HG03439 (cell line): ENCODE measurements around the gene TMPRSS15.

Source experiments
- ATAC-seq: cut with Tn5 transposase; IDR thresholded peaks from one replicate; pipeline ENCODE4 v1.9.1; 2021; ENCODE audit warnings: mild to moderate bottlenecking, moderate library complexity; ENCODE audit not compliant: unreplicated experiment

Gene TMPRSS15

DNA sequence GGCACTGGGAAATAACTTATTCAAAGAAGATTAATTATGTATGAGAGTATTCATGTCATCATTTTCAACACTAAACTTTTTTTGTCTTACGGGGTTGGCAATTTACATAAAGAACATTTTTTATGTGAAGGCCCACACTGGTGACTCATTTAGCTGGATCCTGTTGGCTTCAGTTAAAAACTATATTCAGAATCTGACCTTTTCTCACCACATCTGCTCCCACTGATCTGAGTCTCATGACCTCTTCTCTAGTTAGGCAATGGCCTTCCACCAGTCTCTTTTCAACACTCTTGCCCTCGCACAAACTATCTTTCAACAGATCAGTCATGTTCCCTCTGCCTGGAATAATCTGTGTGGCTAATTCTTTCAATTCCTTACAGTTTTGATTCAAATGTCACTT, 53.4 kb downstream of the TMPRSS15 start:
- no peak for ATAC-seq

DNA sequence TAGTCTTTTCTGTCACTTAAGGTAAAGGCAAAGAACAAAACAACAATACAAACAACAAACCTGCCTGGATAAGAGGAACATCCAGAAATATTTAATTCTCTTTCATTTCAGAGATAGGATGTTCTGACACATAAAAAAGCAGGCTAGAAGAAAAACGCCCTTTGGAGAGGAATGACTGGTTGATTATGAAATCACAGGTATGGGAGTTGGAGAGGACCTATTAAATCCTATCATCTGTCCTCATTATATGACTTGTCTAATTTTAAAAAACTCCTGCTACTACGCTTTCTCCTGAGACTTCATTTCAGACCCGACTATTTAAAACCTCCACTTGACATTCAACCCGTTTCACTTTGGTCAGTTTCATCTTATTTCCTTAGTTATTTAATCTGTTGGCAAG, 54.1 kb downstream of the TMPRSS15 start:
- ATAC-seq = no peak

DNA sequence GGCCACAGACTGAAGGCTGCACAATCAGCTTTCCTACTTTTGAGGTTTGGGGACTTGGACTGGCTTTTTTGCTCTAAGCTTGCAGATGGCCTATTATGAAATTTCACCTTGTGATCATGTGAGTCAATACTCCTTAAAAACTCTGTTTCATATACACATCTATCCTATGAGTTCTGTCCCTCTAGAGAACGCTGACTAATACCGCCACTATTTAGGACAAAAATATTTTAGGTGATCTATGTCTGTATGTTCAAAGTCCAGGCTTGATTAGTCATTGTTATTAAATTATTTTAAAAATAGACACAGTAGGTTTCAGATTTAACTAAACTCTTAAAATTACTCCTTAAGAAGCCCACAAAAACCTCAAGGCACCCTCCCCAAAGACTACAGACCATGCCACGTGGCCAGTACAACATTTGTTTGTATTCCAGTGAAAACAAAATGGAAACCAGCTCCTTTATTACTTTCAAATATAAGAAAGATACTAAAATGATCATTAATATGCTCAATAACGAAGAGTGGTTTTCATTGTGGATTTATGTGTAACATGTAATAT, 63.1 kb downstream of the TMPRSS15 start:
- no peak for ATAC-seq

DNA sequence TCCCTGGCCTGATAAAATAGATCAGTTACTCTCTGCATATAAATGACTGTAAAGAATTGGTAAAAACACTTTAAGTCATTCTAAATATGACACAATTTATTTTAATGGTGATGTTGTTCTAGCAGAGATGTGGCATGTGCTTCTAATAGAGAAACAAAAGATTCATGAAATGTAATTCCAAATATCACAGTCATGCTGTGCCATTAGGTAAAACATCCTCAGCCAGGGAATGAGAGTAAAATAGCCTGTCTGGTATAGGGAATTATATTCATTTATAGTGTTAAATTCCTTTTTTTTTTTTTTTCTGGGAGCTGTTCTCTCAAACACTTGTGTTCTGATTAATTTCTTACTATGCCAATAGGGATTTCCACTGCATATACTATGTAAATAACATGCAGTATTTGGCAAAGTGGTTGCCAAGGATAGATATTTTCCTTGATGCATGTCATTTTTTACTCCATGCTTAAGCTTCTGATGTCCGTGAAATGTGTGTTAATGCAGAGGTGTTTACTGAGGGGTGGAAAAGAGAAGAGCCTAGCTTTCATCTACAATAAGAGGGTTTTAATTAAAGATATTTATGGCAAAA, 67.8 kb downstream of the TMPRSS15 start:
- ATAC-seq = no peak

DNA sequence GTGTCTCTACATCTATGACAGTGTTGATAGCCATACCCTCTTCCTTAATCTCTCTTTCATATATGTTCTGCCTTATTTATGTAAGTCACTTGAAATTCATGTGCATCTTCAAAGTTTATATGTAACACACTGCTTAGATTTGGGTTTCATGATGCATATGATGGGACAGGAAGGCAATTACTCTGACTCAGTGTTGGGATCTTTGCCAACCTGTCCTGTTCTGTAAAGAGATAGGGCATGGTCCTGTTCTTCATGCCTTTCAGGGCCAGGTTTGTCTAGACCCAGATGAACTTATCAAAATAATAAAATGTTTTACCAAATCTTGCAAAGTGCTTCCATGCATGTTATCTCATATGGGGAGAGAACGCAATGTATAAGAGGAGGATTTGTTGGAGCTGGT, 69.5 kb downstream of the TMPRSS15 start:
- ATAC-seq = no peak

DNA sequence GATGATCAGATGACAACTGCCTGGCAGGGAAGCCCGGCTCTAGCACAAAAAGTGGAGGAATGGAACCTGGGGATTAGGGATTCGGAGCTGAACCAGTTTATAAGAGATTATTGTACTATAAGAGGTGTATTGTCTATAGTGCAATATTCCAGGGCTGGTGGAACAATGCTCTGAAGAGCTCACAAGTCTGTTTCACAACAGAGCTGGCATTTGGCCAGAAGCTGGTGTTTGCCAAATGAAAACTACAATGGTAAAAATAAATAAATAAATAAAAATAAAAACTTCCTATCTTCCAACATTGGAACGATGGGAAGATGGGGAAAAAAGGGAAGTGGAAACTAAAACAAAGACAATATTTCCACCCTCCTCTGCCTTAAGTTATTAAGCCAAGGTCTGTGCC, 85.4 kb downstream of the TMPRSS15 start:
- ATAC-seq = no peak

DNA sequence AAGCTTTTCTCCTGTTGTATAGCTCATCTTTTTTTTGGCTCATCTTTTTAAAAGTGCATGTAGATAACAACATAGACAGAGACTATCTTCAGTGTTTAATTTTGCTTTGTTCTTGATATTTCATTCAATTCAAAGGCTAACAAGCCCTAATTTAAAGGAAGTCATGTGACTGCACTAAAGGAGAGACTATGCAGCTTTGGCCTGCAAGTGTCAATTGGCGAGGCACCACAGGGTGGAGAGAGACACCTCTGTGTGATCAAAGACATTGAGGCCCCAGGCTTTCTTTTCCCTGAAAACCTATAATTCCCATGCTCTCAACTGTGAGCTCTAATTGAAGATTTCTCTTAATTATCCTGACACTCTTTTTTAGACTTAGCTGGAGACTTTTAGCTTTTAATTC, 105.4 kb downstream of the TMPRSS15 start:
- no peak for ATAC-seq

DNA sequence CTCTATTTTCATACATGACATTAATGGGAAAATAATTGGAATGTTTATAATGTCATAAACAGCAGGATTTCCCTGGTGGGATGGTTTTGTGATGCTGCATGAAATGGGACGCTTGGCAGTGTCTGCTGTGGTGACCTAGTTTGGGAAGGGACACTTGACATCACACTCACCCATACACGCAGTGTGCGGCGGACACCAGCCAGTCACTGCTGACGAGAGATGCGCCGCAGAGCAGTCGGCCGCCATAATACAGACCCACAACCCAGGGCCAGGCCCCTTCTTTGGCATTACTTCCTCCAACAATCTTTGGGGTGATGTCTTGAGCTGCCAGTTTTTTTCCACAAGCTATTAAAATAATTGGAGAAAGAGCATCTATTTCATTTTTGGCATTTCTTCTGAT, 109.5 kb downstream of the TMPRSS15 start:
- no peak for ATAC-seq

DNA sequence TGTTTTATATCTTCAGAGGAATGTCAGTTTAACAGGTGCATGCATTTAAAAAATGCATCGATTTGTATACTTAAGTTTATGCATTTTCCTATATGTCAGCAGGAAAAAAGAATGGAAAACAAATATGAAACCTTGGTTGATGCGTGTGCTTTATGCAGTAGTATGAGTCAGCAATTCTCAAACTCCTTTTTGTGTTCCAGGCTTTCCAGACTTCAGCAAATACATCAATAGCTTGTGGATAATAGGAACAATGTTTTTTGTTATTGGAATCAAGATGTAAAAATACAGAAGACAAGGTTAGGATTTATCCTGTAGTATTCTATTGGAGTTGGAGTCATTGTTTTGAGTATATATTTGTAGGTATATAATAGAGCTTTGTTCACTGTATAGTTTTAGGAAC, 113.7 kb downstream of the TMPRSS15 start:
- no peak for ATAC-seq

DNA sequence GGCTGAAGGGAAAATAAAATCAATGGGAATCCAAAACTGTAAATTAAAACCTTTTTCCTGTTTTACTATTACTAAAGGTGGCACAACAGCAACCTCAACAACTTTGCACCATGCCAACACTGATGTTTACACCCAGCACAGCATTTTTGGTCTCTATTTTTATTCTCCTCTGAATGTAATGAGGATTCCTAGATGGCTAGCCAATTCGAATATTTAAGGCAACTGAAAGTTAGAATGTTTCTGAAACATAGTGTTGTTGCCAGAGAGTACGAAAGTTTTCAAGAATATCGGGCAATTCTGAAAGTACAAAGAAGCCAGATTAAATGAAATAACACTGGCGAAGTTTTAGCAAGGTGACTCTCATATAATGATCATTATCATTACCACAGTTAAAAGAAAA, 118.2 kb downstream of the TMPRSS15 start:
- no peak for ATAC-seq

DNA sequence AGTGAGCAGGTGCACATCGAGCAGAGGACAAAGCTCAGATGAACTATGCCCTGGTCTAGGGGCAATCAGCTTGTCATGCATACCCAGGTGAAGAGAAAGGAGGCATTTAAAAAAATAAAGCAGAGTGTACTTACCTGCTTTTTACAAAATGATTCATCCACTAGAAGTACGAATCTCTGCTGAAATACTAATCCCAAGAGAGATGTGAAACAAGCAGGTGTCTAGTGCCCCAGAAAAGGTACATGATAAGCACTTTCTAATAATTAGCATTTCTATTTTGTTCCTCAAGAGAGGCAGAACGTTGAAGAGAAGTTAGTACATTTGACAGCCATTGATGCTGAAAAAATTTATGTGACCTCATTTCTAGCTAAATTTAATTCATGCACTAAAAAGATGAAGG, 127.8 kb downstream of the TMPRSS15 start:
- ATAC-seq = no peak

DNA sequence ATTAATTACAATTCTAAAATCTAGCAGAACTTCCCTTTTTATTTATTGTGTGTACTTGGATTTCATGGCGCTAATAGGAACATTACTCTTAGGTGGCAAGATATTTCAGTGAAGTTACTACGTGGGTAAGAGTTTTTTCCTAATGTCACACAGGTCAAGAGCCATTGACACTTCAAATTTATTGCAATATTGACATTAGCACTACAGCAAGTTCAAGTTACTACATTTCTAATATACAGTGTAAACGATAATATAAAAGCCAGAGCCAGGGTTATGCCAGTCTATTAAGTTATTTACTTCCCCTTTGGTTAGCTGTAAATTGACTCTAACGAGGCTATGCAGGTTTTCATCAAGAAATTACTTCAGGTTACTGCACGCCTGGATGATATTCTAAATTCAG, 129.2 kb downstream of the TMPRSS15 start:
- no peak for ATAC-seq

DNA sequence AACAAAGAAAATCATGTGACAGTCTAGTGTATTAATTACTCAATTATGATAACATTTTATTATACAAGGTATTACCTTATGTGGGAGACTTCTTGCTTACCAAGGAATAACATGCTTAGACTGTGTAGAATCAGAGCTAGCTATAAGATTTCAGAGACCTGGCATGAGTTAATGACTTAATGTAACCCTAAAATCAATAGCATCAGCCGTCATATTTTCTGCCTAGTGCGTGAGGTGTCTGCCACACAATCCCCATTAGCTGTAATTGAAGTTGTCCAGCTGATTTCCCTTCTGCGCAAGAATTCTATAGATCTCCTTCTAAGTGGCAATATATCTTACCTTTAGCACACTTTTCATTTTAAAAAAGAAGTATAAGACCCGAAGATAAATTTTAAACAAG, 130.2 kb downstream of the TMPRSS15 start:
- no peak for ATAC-seq

DNA sequence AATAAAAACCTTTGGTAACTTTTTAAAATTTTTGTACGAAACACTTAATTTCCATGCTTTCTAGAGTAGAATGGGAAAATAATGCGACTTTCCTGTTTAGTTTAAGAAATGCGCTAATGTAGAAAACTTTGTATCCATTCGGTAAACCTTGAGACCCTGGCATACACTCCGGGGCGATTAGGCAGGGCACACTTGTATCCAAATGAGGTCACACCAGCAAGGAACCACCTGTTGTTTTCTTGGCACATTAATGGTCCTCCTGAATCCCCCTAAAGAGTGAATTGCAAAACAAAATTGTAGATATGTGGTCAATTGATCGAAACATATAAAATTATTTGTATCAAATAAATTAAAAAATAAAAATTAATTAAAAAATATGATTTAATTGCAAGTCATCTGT, 133.7 kb downstream of the TMPRSS15 start:
- ATAC-seq = no peak

DNA sequence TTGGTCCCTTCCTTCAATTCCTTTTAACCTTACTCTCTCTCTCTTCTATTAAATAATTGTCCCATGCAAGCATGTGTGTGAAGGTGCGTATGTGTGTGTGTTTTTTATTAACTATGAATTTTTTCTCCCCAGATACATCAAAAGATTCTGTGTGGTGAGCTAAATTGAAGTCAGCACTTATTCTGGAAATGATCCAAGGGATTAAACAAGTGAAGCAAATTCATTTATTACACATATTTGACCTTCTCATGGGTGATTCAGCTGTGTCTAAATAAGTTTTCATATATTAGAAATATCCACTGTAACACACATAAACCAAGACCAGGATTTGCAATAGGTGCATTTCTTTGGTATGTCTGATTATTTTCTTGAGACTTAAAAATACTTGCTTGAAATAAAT, 134.7 kb downstream of the TMPRSS15 start:
- ATAC-seq = no peak

DNA sequence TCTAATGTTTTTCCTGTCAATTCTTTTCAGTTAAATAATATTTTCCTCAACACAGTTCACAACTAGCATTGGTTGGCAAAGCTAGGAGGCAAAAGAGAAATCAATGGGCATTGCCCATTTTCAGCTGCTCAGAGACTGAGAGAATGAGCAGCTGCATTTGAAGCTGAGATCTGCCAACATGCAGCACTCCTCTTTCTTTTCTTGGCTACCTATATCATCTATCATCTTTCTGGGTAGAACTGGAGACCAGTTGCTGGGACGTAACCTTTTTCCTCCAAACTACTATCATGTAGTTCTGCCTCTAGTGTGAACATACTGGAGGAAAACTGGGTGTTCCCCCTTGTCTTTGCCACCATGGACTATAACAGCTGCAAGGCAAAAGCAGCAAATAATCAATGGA, 136.1 kb downstream of the TMPRSS15 start:
- no peak for ATAC-seq

DNA sequence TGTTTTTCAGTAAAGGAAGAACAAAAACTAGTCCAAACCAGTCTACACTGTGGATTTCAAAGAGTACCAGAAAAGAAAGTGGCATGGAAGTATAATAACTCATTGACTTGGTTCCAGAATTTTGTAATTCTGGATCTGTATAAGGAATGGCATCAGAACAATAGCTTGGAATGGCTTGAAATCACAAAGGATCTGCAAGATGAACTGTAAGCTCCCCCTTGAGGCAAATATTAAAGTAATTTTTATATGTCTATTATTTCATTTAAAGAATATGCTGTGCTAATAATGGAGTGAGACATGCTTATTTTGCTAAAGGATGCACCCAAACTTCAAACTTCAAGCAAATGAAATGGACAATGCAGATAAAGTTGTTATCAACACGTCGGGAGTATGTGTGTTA, 137.6 kb downstream of the TMPRSS15 start:
- no peak for ATAC-seq

DNA sequence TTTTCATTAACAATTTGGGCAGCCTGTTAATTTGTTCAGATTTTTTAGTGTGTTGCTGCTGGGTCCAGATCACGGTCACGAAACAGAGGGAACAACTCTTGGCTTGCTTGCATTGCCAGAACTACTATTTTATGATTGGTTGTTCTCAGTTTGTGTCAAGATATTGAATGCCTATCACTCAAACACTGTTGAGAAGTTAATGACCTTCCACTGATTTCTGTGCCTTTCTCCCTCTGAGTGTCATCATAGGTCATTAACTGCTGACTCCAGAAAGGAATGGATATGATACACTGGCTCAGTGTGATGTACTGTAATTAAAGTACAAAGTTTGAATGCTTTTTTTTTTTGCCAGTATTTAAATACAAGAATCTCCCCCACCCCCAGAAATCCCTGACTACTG, 149.8 kb downstream of the TMPRSS15 start:
- ATAC-seq = no peak

DNA sequence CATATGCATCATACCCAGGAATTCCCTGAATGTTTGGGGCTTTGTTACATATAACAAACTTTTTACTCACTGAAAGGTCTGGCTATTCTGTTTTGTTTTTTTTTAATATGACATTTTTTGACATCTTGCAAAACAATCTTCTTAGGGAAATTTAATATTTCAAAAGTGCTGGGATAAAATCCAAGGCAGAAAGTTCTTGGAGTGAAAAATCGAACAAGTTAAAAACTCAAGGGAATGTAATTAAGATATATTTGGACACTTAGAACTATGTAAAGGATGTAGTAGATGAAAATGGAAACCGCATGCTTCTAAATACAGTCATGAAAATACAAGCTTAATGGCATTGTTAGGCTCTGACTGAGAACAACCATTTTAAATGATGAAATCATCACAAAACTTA, 150.4 kb downstream of the TMPRSS15 start:
- ATAC-seq = no peak

DNA sequence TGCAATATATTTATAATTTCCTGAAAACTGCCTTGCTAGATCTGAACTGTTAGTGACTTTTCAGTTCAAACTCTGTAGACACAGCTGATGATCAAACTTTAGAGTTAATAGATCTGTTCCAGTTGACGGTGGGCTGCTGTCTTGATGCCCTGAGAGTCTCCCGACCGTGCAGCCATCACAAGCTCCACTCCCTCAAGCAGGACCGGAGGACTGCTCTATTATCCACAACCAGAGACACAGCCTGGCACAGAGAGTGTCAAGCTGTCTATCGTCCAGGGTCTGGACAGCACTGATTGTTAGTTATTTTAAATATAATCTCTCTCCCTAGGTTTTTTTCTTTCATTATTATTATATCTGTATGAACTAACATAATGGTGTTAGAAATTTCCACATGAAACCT, 150.9 kb downstream of the TMPRSS15 start:
- no peak for ATAC-seq

DNA sequence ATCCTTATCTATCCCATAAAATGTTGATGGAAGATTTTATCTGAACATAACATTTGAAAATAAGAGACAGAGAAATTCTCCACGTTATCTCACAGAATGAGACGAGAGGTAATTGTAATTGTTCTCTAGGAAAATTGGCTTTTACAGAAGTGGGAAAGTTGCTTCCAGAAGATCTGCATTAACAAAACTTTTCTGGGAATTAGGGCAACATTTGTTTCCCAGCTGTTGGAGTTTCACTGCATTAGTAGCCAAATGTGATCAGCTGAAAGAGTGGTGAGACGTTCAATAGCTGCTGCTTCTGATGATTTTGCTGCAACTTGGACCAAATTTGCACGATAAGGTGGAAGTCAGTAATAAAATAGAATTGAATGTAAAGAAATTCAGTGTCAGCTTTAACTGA, 151.3 kb downstream of the TMPRSS15 start:
- ATAC-seq = no peak

DNA sequence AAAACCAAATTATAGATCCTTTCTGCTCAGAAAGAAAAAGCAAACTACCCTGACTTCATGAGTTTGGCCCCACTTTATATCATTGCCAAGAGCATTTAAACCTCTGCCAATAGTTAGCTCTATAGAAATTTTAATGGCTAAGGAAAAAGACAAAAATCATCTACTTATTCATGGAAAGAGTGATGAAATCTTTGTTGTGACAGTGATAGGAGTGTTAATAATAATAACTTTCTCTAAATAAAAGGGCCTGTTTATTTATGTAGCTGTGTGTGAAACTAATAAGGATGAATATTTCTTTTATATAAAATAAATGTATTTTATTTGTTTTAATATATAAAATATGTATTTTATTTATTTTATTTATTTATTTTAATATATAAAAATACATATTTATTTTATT, 152.5 kb downstream of the TMPRSS15 start:
- ATAC-seq = no peak

DNA sequence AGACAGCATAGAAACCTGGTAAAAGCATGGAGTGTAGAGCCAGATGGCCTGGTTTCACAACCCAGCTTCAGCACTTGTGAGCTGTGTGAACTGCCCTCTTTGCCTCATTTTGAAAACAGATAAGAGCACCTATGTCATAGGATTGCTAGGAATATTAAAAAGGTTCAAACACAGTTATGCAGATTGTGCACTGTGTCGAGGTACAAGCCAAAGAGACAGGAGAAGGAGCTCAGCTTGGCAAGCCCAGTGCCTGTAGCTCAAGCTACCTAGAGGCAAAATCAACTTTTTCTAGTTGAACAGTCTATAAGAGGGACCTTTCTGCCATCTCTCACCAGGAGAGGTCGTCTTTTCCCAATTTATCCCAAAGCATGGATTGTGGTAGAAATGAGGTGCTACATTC, 153.9 kb downstream of the TMPRSS15 start:
- ATAC-seq = no peak
